Activated naive CD4-positive, alpha-beta T cell treated with anti-CD3 and anti-CD28 coated beads, Interleukin-2, amount 10 ng/mL, durations not matched to agents 7 days and 5 days (primary cell): Measurements from ENCODE around the gene CDK17.
A peak's percentile ranks its signal among the peaks of the same experiment; 100 is the strongest.
"Not testable (repeated sequence)": the region's sequence is repeated elsewhere in the genome, so short reads cannot be mapped to it uniquely, and the experiment has no call there.

Experiments
- CTCF ChIA-PET: fragments of 350-600 bp; sonication (Branson Sonifier 250); formaldehyde crosslinking; loops from one replicate; lab custom pipeline; 2021; ENCODE audit warnings: antibody characterized with exemption; lab: Charles Lee
- DNase-seq: peaks from one replicate; pipeline ENCODE4 v3.0.0-alpha.2; 2020
- H3K27ac Mint-ChIP-seq: one replicate; pipeline ENCODE4 v1.8.0; 2021; ENCODE audit warnings: mild to moderate bottlenecking, moderate library complexity, mixed read lengths
- H3K27me3 Mint-ChIP-seq: one replicate; pipeline ENCODE4 v1.8.0; 2021; ENCODE audit warnings: mild to moderate bottlenecking, mixed read lengths
- H3K36me3 Mint-ChIP-seq: one replicate; pipeline ENCODE4 v1.8.0; 2021; ENCODE audit warnings: mixed read lengths
- H3K4me1 Mint-ChIP-seq: one replicate; pipeline ENCODE4 v1.8.0; 2021; ENCODE audit warnings: mixed read lengths
- H3K4me3 Mint-ChIP-seq: one replicate; pipeline ENCODE4 v1.8.0; 2021; ENCODE audit warnings: mild to moderate bottlenecking, moderate library complexity, mixed read lengths
- H3K9me3 Mint-ChIP-seq: one replicate; pipeline ENCODE4 v1.8.0; 2021; ENCODE audit warnings: mixed read lengths

Gene CDK17

DNA sequence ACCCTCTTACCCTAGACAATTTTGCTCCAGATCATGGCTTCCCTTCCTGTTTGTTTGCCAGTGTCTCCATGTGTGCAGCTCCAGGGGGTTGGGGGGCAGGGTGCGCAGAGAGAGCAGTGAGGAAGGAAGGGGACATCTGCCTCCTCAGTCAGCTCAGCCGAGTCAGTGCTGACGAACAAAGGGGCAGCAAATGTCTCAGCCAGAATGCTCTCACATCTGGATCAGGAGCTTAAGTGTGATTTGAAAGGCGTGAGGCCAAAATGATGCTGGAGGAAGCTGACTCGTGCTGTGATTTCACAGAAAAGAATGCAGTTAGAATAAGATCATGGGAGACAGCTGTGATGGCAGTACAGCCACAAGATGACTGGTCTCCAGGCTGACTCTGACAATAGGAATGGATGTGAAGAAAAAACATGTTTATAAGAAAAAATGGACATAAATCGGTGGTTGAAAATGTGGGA, 27.1 kb upstream of the CDK17 start:
- H3K27ac Mint-ChIP-seq = no peak overlapping the region
- peak; percentile 26 for DNase-seq
- CTCF ChIA-PET = interaction anchor here (0.8 kb wide), 1 partner anchor 26 kb away, joined by 3 read pairs; no protein-coding TSS in a partner anchor
- no peaks in the 10 kb centered on the region for H3K36me3 Mint-ChIP-seq
- H3K27me3 Mint-ChIP-seq = no peaks in the 10 kb centered on the region
- H3K9me3 Mint-ChIP-seq = no peaks in the 10 kb centered on the region
- H3K4me3 Mint-ChIP-seq = no peak overlapping the region
- peaks cover 38% of the 10 kb centered on the region for H3K4me1 Mint-ChIP-seq

DNA sequence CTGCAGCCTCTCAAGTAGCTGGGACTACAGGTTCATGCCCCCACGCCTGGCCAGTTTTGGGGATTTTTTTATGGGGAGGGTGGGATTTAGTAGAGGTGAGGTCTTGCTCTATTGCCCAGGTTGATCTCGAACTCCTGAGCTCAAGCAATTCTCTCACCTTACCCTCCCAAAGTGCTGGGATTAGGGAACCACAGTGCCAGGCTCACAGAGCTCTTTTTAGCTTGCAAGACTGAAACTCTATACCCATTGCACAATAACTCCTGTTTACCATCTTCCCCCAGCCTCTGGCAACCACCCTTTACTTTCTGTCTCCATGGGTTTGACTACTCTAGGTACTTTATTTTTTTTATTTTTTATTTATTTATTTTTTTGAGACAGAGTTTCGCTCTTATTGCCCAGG, 25.7 kb upstream of the CDK17 start:
- no peaks in the 10 kb centered on the region for H3K36me3 Mint-ChIP-seq
- no peaks in the 10 kb centered on the region for H3K9me3 Mint-ChIP-seq
- H3K4me3 Mint-ChIP-seq = no peak overlapping the region
- peaks cover 50% of the 10 kb centered on the region for H3K4me1 Mint-ChIP-seq
- no peaks in the 10 kb centered on the region for H3K27me3 Mint-ChIP-seq
- DNase-seq = no peak
- CTCF ChIA-PET = interaction anchor here (1.1 to 1.6 kb wide), 3 partner anchors 19 to 27 kb away, joined by 3 read pairs; no protein-coding TSS in a partner anchor
- no peak overlapping the region for H3K27ac Mint-ChIP-seq

- peak; percentile 28 for DNase-seq
- H3K9me3 Mint-ChIP-seq = no peaks in the 10 kb centered on the region
- H3K27me3 Mint-ChIP-seq = no peaks in the 10 kb centered on the region
- peak overlapping the region; percentile 6 for H3K27ac Mint-ChIP-seq
- CTCF ChIA-PET = interaction anchor here (1.1 to 1.6 kb wide), 3 partner anchors 20 to 26 kb away, joined by 3 read pairs; no protein-coding TSS in a partner anchor
- no peaks in the 10 kb centered on the region for H3K36me3 Mint-ChIP-seq
- peaks cover 56% of the 10 kb centered on the region for H3K4me1 Mint-ChIP-seq
- no peak overlapping the region for H3K4me3 Mint-ChIP-seq
Observed at GRCh38 chr12:96425321-96425720, 25.1 kb upstream of the CDK17 start.

DNA sequence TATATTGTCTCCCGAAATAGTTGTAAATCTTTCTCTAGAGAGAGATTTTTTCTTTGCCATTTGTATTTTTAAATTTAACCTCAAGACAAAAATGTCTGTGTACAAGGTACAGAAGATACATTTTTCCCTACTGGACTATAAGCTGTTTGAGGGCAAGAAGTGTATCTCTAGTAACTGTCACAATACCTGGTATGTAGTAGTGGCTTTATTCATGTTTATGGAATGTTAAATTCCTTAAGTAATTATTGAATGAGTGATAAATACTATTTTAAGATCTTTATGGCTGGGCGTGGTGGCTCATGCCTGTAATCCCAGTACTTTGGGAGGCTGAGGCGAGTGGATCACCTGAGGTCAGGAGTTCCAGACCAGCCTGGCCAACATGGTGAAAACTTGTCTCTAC, 24.4 kb upstream of the CDK17 start:
- no peak overlapping the region for H3K27ac Mint-ChIP-seq
- H3K36me3 Mint-ChIP-seq = no peaks in the 10 kb centered on the region
- H3K27me3 Mint-ChIP-seq = no peaks in the 10 kb centered on the region
- H3K4me3 Mint-ChIP-seq = no peak overlapping the region
- DNase-seq = no peak
- H3K9me3 Mint-ChIP-seq = no peaks in the 10 kb centered on the region
- CTCF ChIA-PET = interaction anchor here (1.0 to 1.1 kb wide), 2 partner anchors 25 to 64 kb away, joined by 3 to 4 read pairs; no protein-coding TSS in a partner anchor
- H3K4me1 Mint-ChIP-seq = peaks cover 62% of the 10 kb centered on the region

- Mint-ChIP-seq H3K27ac (no peak overlapping the region), H3K4me3 (no peak overlapping the region), H3K27me3 (no peaks in the 10 kb centered on the region), H3K4me1 (peaks cover 65% of the 10 kb centered on the region), H3K9me3 (no peaks in the 10 kb centered on the region), H3K36me3 (no peaks in the 10 kb centered on the region)
- no peak for DNase-seq
- CTCF ChIA-PET = interaction anchor here (0.7 to 1.4 kb wide), 2 partner anchors 10 to 68 kb away, joined by 3 to 6 read pairs; partner anchors contain the start of gene CFAP54
Observed at GRCh38 chr12:96422192-96422591, 22.0 kb upstream of the CDK17 start.

DNA sequence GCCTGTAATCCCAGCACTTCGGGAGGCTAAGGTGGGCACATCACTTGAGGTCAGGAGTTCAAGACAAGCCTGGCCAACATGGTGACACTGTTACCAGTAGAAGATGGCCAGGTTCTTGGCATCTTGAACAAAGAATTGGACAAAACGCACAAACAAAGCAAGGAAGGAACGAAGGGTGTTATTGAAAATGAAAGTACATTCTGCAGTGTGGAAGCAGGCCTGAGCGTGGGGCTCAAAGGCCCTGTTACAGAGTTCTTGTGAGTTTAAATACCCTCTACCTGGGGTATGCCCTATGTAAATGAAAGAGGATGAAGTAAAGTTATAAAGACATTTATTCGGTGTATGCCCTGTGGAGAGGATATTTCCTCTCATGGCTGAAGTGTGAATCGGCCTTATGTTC, 20.8 kb upstream of the CDK17 start:
- Mint-ChIP-seq H3K4me3 (peak overlapping the region; percentile 69), H3K4me1 (peaks cover 67% of the 10 kb centered on the region), H3K36me3 (no peaks in the 10 kb centered on the region), H3K27me3 (peaks cover 4% of the 10 kb centered on the region), H3K27ac (peak overlapping the region; percentile 87), H3K9me3 (no peaks in the 10 kb centered on the region)
- peak; percentile 53 for DNase-seq
- CTCF ChIA-PET = interaction anchor here (2.2 to 2.3 kb wide), 2 partner anchors 17 to 95 kb away, joined by 6 to 12 read pairs; no protein-coding TSS in a partner anchor

GRCh38 chr12:96420277-96420835, 20.1 kb upstream of the CDK17 start:
- Mint-ChIP-seq H3K27me3 (peaks cover 4% of the 10 kb centered on the region), H3K27ac (no peak overlapping the region), H3K4me3 (peak overlapping the region; percentile 69), H3K4me1 (peaks cover 60% of the 10 kb centered on the region), H3K9me3 (no peaks in the 10 kb centered on the region), H3K36me3 (no peaks in the 10 kb centered on the region)
- CTCF ChIA-PET = interaction anchor here (1.6 to 2.3 kb wide), 3 partner anchors 17 to 96 kb away, joined by 6 to 12 read pairs (median 7); no protein-coding TSS in a partner anchor
- DNase-seq = no peak

- Mint-ChIP-seq H3K36me3 (no peaks in the 10 kb centered on the region), H3K4me1 (peaks cover 57% of the 10 kb centered on the region), H3K27me3 (peaks cover 4% of the 10 kb centered on the region), H3K9me3 (no peaks in the 10 kb centered on the region), H3K4me3 (no peak overlapping the region), H3K27ac (no peak overlapping the region)
- no peak for DNase-seq
- CTCF ChIA-PET = interaction anchor here (1.0 to 2.3 kb wide), 4 partner anchors 16 to 97 kb away, joined by 4 to 12 read pairs (median 6); no protein-coding TSS in a partner anchor
Observed at GRCh38 chr12:96419576-96420276, 19.5 kb upstream of the CDK17 start.

- H3K27me3 Mint-ChIP-seq, H3K9me3 Mint-ChIP-seq, DNase-seq, H3K27ac Mint-ChIP-seq, H3K36me3 Mint-ChIP-seq, H3K4me3 Mint-ChIP-seq: not testable (repeated sequence)
- CTCF ChIA-PET = interaction anchor here (1.1 to 2.7 kb wide), 4 partner anchors 16 to 178 kb away, joined by 4 to 9 read pairs (median 4); no protein-coding TSS in a partner anchor
- peaks cover 60% of the 10 kb centered on the region for H3K4me1 Mint-ChIP-seq
Observed at GRCh38 chr12:96417688-96418087, 17.4 kb upstream of the CDK17 start.

DNA sequence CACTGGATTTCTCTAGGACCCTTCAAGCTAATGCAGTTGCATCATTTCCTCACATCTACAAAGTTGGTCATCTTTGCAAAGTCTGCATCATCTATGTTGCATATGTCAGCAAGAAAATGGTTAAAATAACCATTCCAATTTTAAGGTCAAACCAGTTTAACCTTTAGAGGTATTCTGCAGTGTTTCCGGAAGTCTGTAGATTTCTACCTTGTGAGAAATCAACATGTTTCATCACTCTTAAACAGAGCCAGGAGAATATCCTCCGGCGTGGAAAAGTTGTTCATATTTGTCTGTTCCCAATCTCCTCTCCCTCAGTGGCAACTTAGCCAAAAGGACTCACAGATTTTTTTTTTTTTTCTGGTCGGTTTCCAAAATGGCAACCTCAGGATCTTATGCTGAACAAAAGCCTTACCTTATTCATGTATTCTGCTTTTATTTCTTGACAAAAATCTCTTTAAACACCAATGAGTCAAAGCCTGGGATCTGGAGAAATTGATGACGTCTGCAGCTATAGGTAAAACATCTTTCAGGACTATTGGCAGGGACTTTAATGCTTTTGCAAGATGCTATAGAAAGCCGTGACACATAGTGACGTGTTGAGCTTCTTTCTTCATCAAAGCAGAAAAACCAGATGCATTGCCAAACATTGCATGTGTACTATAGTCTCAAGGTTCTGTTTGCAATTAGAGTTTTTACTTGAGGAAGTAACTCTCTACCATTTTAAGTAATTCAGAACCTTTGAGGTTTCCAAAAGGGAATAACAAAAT, 16.0 kb upstream of the CDK17 start:
- Mint-ChIP-seq H3K27me3 (peaks cover 4% of the 10 kb centered on the region), H3K36me3 (no peaks in the 10 kb centered on the region), H3K4me1 (peaks cover 49% of the 10 kb centered on the region), H3K27ac (no peak overlapping the region), H3K9me3 (no peaks in the 10 kb centered on the region), H3K4me3 (no peak overlapping the region)
- DNase-seq = no peak
- CTCF ChIA-PET = interaction anchor here (0.7 to 2.7 kb wide), 2 partner anchors 15 to 204 kb away, joined by 3 to 9 read pairs; no protein-coding TSS in a partner anchor

GRCh38 chr12:96414637-96415036, 14.4 kb upstream of the CDK17 start:
- H3K36me3 Mint-ChIP-seq = no peaks in the 10 kb centered on the region
- no peaks in the 10 kb centered on the region for H3K9me3 Mint-ChIP-seq
- H3K27ac Mint-ChIP-seq = no peak overlapping the region
- no peak for DNase-seq
- H3K4me3 Mint-ChIP-seq = no peak overlapping the region
- CTCF ChIA-PET = interaction anchor here (0.6 kb wide), 1 partner anchor 31 kb away, joined by 4 read pairs; no protein-coding TSS in a partner anchor
- peaks cover 34% of the 10 kb centered on the region for H3K4me1 Mint-ChIP-seq
- H3K27me3 Mint-ChIP-seq = peaks cover 4% of the 10 kb centered on the region

DNA sequence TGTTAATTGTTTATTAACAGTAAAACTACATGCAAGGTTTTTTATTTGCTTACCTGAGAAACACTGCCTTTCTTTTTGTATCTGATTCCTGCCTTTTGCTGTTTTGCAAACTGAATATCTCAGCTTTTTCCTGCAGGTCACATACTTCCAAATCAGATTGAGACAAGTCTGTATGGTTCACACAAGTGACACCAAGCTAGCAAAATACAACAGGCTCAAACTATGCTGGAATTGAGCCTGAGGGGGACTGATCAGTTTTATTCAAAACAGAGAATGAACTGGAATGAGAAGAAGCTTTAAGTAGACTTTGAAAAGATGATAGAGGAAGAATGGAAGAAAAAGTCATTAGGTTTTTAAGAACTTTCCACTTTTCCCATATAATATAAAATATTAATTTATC, 12.2 kb upstream of the CDK17 start:
- DNase-seq = no peak
- Mint-ChIP-seq H3K4me3 (no peak overlapping the region), H3K9me3 (no peaks in the 10 kb centered on the region), H3K36me3 (no peaks in the 10 kb centered on the region), H3K4me1 (peaks cover 24% of the 10 kb centered on the region), H3K27ac (no peak overlapping the region), H3K27me3 (peaks cover 4% of the 10 kb centered on the region)
- CTCF ChIA-PET = interaction anchor here (2.1 kb wide), 1 partner anchor 9 kb away, joined by 5 read pairs; no protein-coding TSS in a partner anchor

- no peaks in the 10 kb centered on the region for H3K9me3 Mint-ChIP-seq
- peaks cover 10% of the 10 kb centered on the region for H3K4me1 Mint-ChIP-seq
- CTCF ChIA-PET = interaction anchor here (1.2 kb wide), 1 partner anchor 412 kb away, joined by 4 read pairs; no protein-coding TSS in a partner anchor
- DNase-seq = no peak
- H3K27ac Mint-ChIP-seq = no peak overlapping the region
- no peak overlapping the region for H3K4me3 Mint-ChIP-seq
- no peaks in the 10 kb centered on the region for H3K36me3 Mint-ChIP-seq
- H3K27me3 Mint-ChIP-seq = peaks cover 6% of the 10 kb centered on the region
Observed at GRCh38 chr12:96409731-96410130, 9.5 kb upstream of the CDK17 start.
